Stimulated activated CD4-positive, alpha-beta T cell treated with anti-CD3 and anti-CD28 coated beads, TNF-alpha, amount 100 ng/mL, for 4 hours (primary cell): ENCODE data around the gene ACADL.

Experiments
- DNase-seq, 3 experiments: peaks; one replicate each; pipeline ENCODE4 v3.0.0-alpha.2; 2020; ENCODE audit warnings: low read depth in 3 of 3

ACADL gene

GRCh38 chr2:210170446-210171303 lies 54.6 kb downstream of the ACADL start:
- DNase-seq: peak; percentile 92 to 96 (median 95)

GRCh38 chr2:210170196-210170445 lies 55.1 kb downstream of the ACADL start:
- DNase-seq: no peak

- no peak for DNase-seq
These were observed 55.6 kb downstream of the ACADL start for GRCh38 chr2:210169516-210170195.

- no peak for DNase-seq
These were observed 58.0 kb downstream of the ACADL start for GRCh38 chr2:210167227-210167626.

- no peak for DNase-seq
These were observed 62.7 kb downstream of the ACADL start for GRCh38 chr2:210162466-210163124.

GRCh38 chr2:210159059-210159458 lies 66.2 kb downstream of the ACADL start:
- DNase-seq: no peak

- no peak for DNase-seq
These were observed 67.0 kb downstream of the ACADL start for GRCh38 chr2:210158236-210158635.

GRCh38 chr2:210157526-210157925 lies 67.7 kb downstream of the ACADL start:
- DNase-seq: no peak

- DNase-seq: no peak
These were observed 77.6 kb downstream of the ACADL start for GRCh38 chr2:210147614-210148013.
